Sigmoid colon (tissue), 4 donors: ENCODE data around the gene FAR2.

Experiments
- POLR2AphosphoS5 ChIP-seq, 4 donors: sonication (generic); formaldehyde crosslinking; IDR thresholded peaks; one replicate each; pipeline ENCODE4 v1.6.1; 2017; ENCODE audit warnings: antibody characterized with exemption in 4 of 4
- TF ChIP-seq, protein P1 (sequence below), 4 experiments: fragments of 450-650 bp in 3 of 4; fragments of 200-600 bp in 1 of 4; IDR thresholded peaks; one replicate each; pipeline ENCODE4 v1.5.1; 2016 to 2019; ENCODE audit warnings: antibody characterized with exemption in 4 of 4, mild to moderate bottlenecking in 3 of 4, moderate library complexity in 2 of 4

DNA sequence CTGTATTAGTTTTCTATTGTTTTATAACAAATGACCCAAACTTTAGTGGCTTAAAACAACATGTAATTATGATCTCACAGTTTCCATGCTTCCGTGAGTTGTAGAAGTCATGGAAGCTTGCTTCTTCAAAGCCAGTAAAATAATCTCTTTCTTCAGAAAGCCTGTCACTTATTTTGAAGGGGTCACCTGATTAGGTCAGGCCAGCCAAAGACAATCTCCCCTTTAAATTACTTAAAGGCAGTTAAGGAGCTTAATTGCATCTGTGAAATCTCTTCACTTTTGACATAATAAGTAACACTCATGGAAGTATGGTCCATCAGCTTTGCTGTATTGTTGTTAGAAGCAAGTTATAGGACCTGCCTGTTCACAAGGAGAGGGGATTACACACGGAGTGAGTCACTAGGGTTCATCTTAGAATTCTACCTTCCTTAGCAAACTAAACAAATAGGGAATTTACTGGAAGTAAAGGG is 89.8 kb downstream of the FAR2 start:
- TF ChIP-seq, protein P1, sequence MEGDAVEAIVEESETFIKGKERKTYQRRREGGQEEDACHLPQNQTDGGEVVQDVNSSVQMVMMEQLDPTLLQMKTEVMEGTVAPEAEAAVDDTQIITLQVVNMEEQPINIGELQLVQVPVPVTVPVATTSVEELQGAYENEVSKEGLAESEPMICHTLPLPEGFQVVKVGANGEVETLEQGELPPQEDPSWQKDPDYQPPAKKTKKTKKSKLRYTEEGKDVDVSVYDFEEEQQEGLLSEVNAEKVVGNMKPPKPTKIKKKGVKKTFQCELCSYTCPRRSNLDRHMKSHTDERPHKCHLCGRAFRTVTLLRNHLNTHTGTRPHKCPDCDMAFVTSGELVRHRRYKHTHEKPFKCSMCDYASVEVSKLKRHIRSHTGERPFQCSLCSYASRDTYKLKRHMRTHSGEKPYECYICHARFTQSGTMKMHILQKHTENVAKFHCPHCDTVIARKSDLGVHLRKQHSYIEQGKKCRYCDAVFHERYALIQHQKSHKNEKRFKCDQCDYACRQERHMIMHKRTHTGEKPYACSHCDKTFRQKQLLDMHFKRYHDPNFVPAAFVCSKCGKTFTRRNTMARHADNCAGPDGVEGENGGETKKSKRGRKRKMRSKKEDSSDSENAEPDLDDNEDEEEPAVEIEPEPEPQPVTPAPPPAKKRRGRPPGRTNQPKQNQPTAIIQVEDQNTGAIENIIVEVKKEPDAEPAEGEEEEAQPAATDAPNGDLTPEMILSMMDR (IDR thresholded peaks at IDR 0.05) = no peak
- TF ChIP-seq POLR2AphosphoS5 (IDR thresholded peaks at IDR 0.05) = no peak
